Nephron progenitor cell (in vitro differentiated cells): Measurements from ENCODE around the gene CD7.

Experiments used
- DNase-seq: peaks from one replicate; pipeline ENCODE4 v3.0.0; 2021
- H3K27ac Mint-ChIP-seq: 2 replicates; pipeline ENCODE4 v1.8.0; 2021; ENCODE audit warnings: mild to moderate bottlenecking, moderate library complexity, mixed read lengths
- H3K27me3 Mint-ChIP-seq: 2 replicates; pipeline ENCODE4 v1.8.0; 2021; ENCODE audit warnings: mild to moderate bottlenecking, low read depth, mixed read lengths; ENCODE audit not compliant: poor library complexity
- H3K36me3 Mint-ChIP-seq: 2 replicates; pipeline ENCODE4 v1.8.0; 2021; ENCODE audit warnings: low read depth, mixed read lengths
- H3K4me1 Mint-ChIP-seq: 2 replicates; pipeline ENCODE4 v1.8.0; 2021; ENCODE audit warnings: mixed read lengths
- H3K4me3 Mint-ChIP-seq: 2 replicates; pipeline ENCODE4 v1.8.0; 2021; ENCODE audit warnings: mild to moderate bottlenecking, moderate library complexity, mixed read lengths
- H3K9me3 Mint-ChIP-seq: 2 replicates; pipeline ENCODE4 v1.8.0; 2021; ENCODE audit warnings: mild to moderate bottlenecking, moderate library complexity, mixed read lengths
- CTCF ChIP-seq: fragments of 200-600 bp; sonication (generic); IDR thresholded peaks from 2 replicates; pipeline ENCODE4 v1.5.0; 2021; ENCODE audit warnings: antibody characterized with exemption

CD7 gene

GRCh38 chr17:82303944-82304808, 13.2 kb downstream of the CD7 start:
- DNase-seq = no peak
- H3K9me3 Mint-ChIP-seq = no peaks in the 10 kb centered on the region
- no peak overlapping the region for H3K4me3 Mint-ChIP-seq
- peaks cover 70% of the 10 kb centered on the region for H3K4me1 Mint-ChIP-seq
- TF ChIP-seq CTCF = no peak
- no peak overlapping the region for H3K27ac Mint-ChIP-seq
- H3K36me3 Mint-ChIP-seq = no peaks in the 10 kb centered on the region
- peaks cover 6% of the 10 kb centered on the region for H3K27me3 Mint-ChIP-seq

GRCh38 chr17:82302991-82303943, 14.1 kb downstream of the CD7 start:
- no peak for DNase-seq
- no peaks in the 10 kb centered on the region for H3K36me3 Mint-ChIP-seq
- H3K4me1 Mint-ChIP-seq = peaks cover 69% of the 10 kb centered on the region
- TF ChIP-seq CTCF = no peak
- no peaks in the 10 kb centered on the region for H3K9me3 Mint-ChIP-seq
- no peaks in the 10 kb centered on the region for H3K27me3 Mint-ChIP-seq
- H3K27ac Mint-ChIP-seq = no peak overlapping the region
- no peak overlapping the region for H3K4me3 Mint-ChIP-seq

GRCh38 chr17:82302568-82302963, 14.8 kb downstream of the CD7 start:
- Mint-ChIP-seq H3K27ac (no peak overlapping the region), H3K9me3 (no peaks in the 10 kb centered on the region), H3K27me3 (peaks cover 3% of the 10 kb centered on the region), H3K4me1 (peaks cover 64% of the 10 kb centered on the region), H3K36me3 (no peaks in the 10 kb centered on the region), H3K4me3 (no peak overlapping the region)
- no peak for DNase-seq
- TF ChIP-seq CTCF = no peak

- DNase-seq = no peak
Measured at GRCh38 chr17:82301916-82302567, 15.4 kb downstream of the CD7 start.

More at GRCh38 chr17:82301916-82302567, 15.4 kb downstream of the CD7 start:
- TF ChIP-seq CTCF = no peak
- Mint-ChIP-seq H3K4me1 (peaks cover 70% of the 10 kb centered on the region), H3K9me3 (no peaks in the 10 kb centered on the region), H3K27ac (no peak overlapping the region), H3K27me3 (peaks cover 8% of the 10 kb centered on the region), H3K4me3 (no peak overlapping the region), H3K36me3 (no peaks in the 10 kb centered on the region)
